GM12864 (cell line): ENCODE results near the gene MAD2L2.

ENCODE experiments used
- DNase-seq: peaks from one replicate; pipeline ENCODE4 v3.0.0-alpha.2; 2011; ENCODE audit warnings: low read depth
- H3K4me3 ChIP-seq: 2 replicates; pipeline ENCODE4 v1.5.1; 2011; ENCODE audit warnings: mild to moderate bottlenecking, low read depth, low read length, control low read depth
- TF ChIP-seq, protein P1 (sequence below): IDR thresholded peaks from 2 replicates; pipeline ENCODE4 v1.5.1; 2011; ENCODE audit warnings: low read depth, mild to moderate bottlenecking, moderate library complexity, low read length, control low read depth, inconsistent platforms; ENCODE audit errors: missing control alignments

Gene MAD2L2

DNA sequence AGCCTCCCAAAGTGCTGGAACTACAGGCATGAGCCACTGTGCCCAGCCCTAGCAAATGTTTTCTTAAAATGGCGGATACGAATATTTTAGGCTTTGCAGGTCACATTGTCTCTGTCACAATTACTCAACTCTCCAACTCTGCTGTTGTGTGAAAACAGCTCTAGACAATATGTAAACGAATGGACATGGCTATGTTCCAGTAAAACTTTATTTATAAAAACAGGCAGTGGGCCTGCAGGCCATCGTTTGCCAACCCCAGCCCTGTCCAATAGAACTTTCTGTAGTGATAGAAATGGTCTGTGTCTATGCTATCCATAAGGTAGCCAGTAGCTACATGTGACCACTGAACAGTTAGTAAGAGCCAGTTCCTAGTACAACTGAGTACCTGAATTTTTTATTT is 21.2 kb downstream of the MAD2L2 start:
- H3K4me3 ChIP-seq = no peak overlapping the region
- TF ChIP-seq, protein P1, sequence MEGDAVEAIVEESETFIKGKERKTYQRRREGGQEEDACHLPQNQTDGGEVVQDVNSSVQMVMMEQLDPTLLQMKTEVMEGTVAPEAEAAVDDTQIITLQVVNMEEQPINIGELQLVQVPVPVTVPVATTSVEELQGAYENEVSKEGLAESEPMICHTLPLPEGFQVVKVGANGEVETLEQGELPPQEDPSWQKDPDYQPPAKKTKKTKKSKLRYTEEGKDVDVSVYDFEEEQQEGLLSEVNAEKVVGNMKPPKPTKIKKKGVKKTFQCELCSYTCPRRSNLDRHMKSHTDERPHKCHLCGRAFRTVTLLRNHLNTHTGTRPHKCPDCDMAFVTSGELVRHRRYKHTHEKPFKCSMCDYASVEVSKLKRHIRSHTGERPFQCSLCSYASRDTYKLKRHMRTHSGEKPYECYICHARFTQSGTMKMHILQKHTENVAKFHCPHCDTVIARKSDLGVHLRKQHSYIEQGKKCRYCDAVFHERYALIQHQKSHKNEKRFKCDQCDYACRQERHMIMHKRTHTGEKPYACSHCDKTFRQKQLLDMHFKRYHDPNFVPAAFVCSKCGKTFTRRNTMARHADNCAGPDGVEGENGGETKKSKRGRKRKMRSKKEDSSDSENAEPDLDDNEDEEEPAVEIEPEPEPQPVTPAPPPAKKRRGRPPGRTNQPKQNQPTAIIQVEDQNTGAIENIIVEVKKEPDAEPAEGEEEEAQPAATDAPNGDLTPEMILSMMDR = no peak

DNA sequence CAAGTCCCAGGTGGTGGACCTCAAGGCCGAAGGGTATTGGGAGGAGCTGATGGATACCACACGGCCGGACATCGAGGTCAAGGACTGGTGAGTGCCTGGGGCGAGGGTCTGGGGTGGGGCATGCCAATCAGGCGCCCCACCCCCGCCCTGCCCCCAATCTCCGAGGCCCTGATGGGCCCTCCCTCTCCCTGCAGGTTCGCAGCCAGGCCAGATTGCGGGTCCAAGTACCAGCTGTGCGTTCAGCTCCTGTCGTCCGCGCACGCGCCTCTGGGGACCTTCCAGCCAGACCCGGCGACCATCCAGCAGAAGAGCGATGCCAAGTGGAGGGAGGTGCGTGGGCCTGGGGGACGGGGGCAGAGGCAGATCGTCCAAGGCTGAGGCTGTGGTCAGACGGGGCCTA is 22.4 kb downstream of the MAD2L2 start:
- no peak for DNase-seq
- H3K4me3 ChIP-seq = no peak overlapping the region
- TF ChIP-seq, protein P1 = no peak

More for the DNA sequence above, 21.2 kb downstream of the MAD2L2 start:
- no peak for DNase-seq

DNA sequence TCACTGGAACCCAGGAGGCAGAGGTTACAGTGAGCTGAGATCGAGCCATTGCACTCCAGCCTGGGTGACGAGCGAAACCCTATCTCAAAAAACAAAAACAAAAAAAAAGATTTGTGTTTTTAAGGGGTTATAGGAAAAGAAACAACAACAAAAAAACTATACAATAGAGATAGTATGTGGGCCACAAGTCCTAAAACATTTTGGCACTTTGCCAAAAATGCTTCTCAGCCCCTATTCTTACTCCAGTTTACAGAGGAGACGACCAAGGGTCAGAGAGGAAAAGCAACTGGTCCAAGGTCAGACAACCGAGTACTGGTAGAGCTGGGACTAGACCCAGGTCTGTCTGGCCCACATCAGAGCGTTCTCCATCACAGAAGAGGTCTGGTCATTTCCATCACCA is 23.3 kb downstream of the MAD2L2 start:
- TF ChIP-seq, protein P1 = no peak
- DNase-seq = no peak
- H3K4me3 ChIP-seq = no peak overlapping the region

DNA sequence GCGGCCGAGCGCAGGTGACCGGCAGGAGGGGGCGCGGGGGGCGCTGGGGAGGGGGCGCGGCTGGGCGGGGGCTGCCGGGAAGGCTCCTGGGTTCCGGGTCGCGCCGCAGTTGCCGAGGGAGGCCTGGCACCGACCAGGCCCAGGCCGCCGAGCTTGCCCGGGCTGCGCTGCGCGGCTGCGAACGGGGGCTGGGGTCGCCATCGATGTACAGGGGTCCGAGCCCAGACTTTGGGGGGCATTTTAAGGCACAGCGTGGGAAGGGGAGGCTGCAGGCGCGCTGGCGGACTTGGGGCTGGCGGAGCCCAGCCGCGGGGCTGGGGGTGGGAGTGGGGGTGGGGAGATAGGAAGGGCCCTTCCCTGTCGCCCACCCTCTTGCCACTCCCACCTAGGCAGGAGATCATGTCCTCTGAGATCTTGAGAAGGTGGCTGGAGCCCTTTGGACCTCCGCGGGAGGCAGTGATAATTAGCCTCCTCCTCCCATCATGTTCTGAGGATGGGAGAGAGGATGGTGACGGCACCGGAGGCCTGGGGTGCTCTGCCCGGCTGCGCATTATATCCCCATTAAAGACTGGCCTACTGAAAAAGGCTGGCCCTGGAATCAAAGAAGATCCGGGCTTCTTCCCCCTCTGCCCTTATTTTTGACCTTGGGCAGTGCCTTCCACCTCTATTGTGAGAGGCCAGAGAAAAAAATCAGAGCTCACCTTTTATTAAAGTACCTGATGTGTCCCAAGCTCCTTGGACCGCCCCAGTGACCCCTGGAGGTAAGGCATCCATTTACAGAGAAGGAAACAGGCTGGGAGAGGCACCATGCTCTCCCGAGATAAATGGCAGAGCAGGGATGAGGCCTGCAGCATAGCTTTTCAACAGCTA is 25.8 kb downstream of the MAD2L2 start:
- peak overlapping the region; percentile 61 for H3K4me3 ChIP-seq
- TF ChIP-seq, protein P1 = no peak
- no peak for DNase-seq

DNA sequence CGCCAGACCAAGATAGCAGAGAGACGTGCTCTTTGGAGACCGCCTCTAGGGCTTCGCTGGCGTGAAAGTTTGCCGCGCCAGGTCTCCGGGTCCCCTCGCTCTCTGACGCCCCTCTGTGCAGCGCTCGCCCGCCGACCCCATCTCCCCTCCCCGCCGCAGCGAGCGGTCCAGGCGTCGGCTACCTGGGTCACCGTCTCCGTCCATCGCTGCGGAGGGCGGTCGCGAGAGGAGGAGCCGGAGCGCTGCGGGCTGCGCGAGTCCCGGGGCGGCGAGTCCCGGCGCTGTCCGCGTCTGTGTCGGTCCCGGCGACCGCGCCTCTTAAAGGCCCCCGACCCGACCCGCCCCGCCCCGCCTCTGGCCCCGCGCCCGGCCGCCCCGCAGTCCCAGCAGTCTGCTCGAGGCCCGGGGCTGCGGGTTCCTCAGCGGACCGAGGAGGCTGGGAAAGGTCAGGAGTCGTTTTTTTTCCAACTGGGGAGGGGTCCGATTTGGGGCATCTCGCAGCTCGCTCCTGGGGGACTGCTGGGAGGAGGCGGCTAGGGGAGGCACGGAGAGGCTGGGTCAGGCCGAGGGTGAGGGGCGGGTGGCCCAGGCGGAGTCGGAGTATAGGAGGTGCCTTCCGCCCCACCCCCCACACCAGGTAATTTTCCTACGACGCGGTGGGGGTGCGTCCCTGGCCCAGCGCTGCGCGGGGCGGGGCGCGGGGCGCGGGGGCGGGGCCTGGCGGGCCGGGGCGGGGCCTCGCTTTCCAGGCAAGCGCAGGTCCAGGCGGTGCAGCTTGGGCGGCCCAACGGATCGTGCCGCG is 26.6 kb downstream of the MAD2L2 start, which contains the start of the genes FBXO2 and FBXO44:
Gene FBXO2, minus strand, starts transcription at position 293 of the 802 bp plus-strand sequence. Its CDS starts 89 bp downstream, at position 204.
Gene FBXO44, plus strand, starts transcription at position 741 of the 802 bp plus-strand sequence. CDS start 959 bp downstream, outside the sequence.
- TF ChIP-seq, protein P1 = no peak
- no peak for DNase-seq
- peak within 1 kb of the TSS; percentile 64 for H3K4me3 ChIP-seq

DNA sequence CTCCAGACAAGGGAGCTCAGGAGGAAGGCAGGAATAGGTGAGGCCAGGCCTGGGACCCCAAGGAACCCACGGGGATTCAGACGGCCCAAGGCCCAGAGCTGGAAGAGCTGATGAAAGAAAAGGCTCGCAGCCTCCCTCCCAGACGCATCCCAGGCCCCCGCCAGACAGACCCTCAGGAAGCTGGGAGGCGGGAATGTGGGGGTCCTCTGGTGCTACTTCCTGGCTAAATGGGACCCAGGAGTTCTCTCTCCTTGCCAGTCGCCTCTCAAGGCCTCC is 27.1 kb downstream of the MAD2L2 start:
- no peak overlapping the region for H3K4me3 ChIP-seq
- TF ChIP-seq, protein P1 = no peak

More for the DNA sequence above, 27.1 kb downstream of the MAD2L2 start:
- DNase-seq = no peak
